Caco-2 (cell line): Measurements from ENCODE around the gene SCAND1. TPM values are rescaled to one million over a fixed set of nuclear protein-coding genes. Genes with fewer than 3 reads are reported as not detected.
"Not testable (repeated sequence)": the region's sequence is repeated elsewhere in the genome, so short reads cannot be mapped to it uniquely, and the experiment has no call there.

Experiments used
- BruUV-seq: library from RNA; stranded (reverse); fragments of 400-500 nt; replicated peaks from 2 replicates; lab custom pipeline; 2021; lab: Mats Ljungman, UMichigan
- CTCF ChIA-PET: fragments of 300-600 bp; sonication (Branson Sonifier 250); formaldehyde crosslinking; loops from one replicate; lab custom pipeline; 2022; ENCODE audit warnings: antibody characterized with exemption; lab: Charles Lee
- POLR2A ChIA-PET: fragments of 300-600 bp; sonication (Branson Sonifier 250); formaldehyde crosslinking; loops from one replicate; lab custom pipeline; 2022; ENCODE audit warnings: antibody characterized with exemption; lab: Charles Lee
- DNase-seq, 2 experiments: peaks; one replicate each; pipeline versions ENCODE4 v3.0.0 to v3.0.0-alpha.2; 2020 to 2022
- H3K27me3 ChIP-seq: replicated peaks from 2 replicates; pipeline ENCODE4 v1.6.0; 2011; ENCODE audit warnings: low read length; ENCODE audit not compliant: control insufficient read depth, insufficient read depth
- H3K36me3 ChIP-seq: 2 replicates; pipeline ENCODE4 v1.5.1; 2011; ENCODE audit warnings: low read length; ENCODE audit not compliant: control insufficient read depth, insufficient read depth
- H3K4me1 ChIP-seq: fragments of 250-450 bp; sonication (Bioruptor Pico); 2 replicates; pipeline ENCODE4 v1.5.1; 2020; ENCODE audit warnings: mild to moderate bottlenecking
- H3K4me3 ChIP-seq: 2 replicates; pipeline ENCODE4 v1.5.1; 2011; ENCODE audit warnings: low read depth, mild to moderate bottlenecking, control low read depth, low read length
- H3K9me3 ChIP-seq: fragments of 250-450 bp; sonication (Bioruptor Pico); 2 replicates; pipeline ENCODE4 v1.5.1; 2020; ENCODE audit warnings: mild to moderate bottlenecking, moderate library complexity
- H3K27ac Mint-ChIP-seq: one replicate; pipeline ENCODE4 v1.8.0; 2022; ENCODE audit warnings: mixed read lengths; ENCODE audit not compliant: unreplicated experiment
- H3K27me3 Mint-ChIP-seq: one replicate; pipeline ENCODE4 v1.8.0; 2022; ENCODE audit warnings: mixed read lengths; ENCODE audit not compliant: insufficient read depth, unreplicated experiment
- H3K36me3 Mint-ChIP-seq: one replicate; pipeline ENCODE4 v1.8.0; 2022; ENCODE audit warnings: mild to moderate bottlenecking, mixed read lengths; ENCODE audit not compliant: insufficient read depth, unreplicated experiment
- H3K4me1 Mint-ChIP-seq: one replicate; pipeline ENCODE4 v1.8.0; 2022; ENCODE audit warnings: low read depth, mixed read lengths; ENCODE audit not compliant: unreplicated experiment
- H3K4me3 Mint-ChIP-seq: one replicate; pipeline ENCODE4 v1.8.0; 2022; ENCODE audit warnings: mild to moderate bottlenecking, moderate library complexity, mixed read lengths; ENCODE audit not compliant: unreplicated experiment
- H3K9me3 Mint-ChIP-seq: one replicate; pipeline ENCODE4 v1.8.0; 2022; ENCODE audit warnings: mixed read lengths; ENCODE audit not compliant: unreplicated experiment
- CTCF ChIP-seq, 2 experiments: fragments of 200-600 bp in 1 of 2; IDR thresholded peaks; 1 replicate in 1 of 2; 2 replicates in 1 of 2; pipeline versions ENCODE4 v1.5.1 to v1.8.0; 2011 to 2022; ENCODE audit warnings: antibody characterized with exemption in 1 of 2, control low read depth in 1 of 2, inconsistent platforms in 1 of 2, low read depth in 1 of 2, low read length in 1 of 2, mild to moderate bottlenecking in 1 of 2, moderate library complexity in 1 of 2; ENCODE audit not compliant: insufficient read depth in 1 of 2, severe bottlenecking in 1 of 2, unreplicated experiment in 1 of 2
- intact Hi-C: fragments of 100-400 bp; cut with micrococcal nuclease; formaldehyde crosslinking; loops from one replicate; pipeline ENCODE4 v1.10.0; 2022; ENCODE audit not compliant: unreplicated experiment
- total RNA-seq: library from RNA; stranded (reverse); gene quantifications from 2 replicates; pipeline ENCODE4 v1.2.3, GENCODE V29; 2022

Gene SCAND1
- total RNA-seq, 1 experiment from 2014 or later: 129 TPM

GRCh38 chr20:35996492-35996891 is 42.2 kb upstream of the SCAND1 start:
- H3K4me3 ChIP-seq, H3K4me3 Mint-ChIP-seq, H3K27me3 Mint-ChIP-seq, H3K4me1 ChIP-seq, H3K4me1 Mint-ChIP-seq, H3K9me3 Mint-ChIP-seq, H3K27ac Mint-ChIP-seq, H3K36me3 ChIP-seq, H3K27me3 ChIP-seq, H3K36me3 Mint-ChIP-seq, BruUV-seq, POLR2A ChIA-PET, H3K9me3 ChIP-seq, intact Hi-C loops: not testable (repeated sequence)
- CTCF ChIA-PET: interaction anchor here (0.6 to 10.4 kb wide), 3 partner anchors 146 to 1588 kb away, joined by 3 to 785 read pairs (median 13); no protein-coding TSS in a partner anchor
- peak in 1 of 2 experiments; percentile 24 for DNase-seq

GRCh38 chr20:35994994-35995453 is 40.7 kb upstream of the SCAND1 start:
- TF ChIP-seq CTCF (IDR thresholded peaks at IDR 0.05; ENCODE audit: insufficient read depth in 1 of 2, low read depth in 1 of 2, low read length in 1 of 2, severe bottlenecking in 1 of 2, unreplicated experiment in 1 of 2): peak; percentile 100
- Mint-ChIP-seq H3K27me3 (no peaks in the 10 kb centered on the region), H3K4me3 (no peak overlapping the region), H3K4me1 (no peaks in the 10 kb centered on the region), H3K9me3 (no peaks in the 10 kb centered on the region), H3K36me3 (no peaks in the 10 kb centered on the region), H3K27ac (no peak overlapping the region)
- no TSS peak for BruUV-seq
- Histone ChIP-seq H3K4me1 (0 out of 2 replicates have a peak, but pooled peaks cover 3% of the 10 kb centered on the region), H3K36me3 (no peaks in the 10 kb centered on the region), H3K4me3 (no peak overlapping the region), H3K9me3 (0 out of 2 replicates have a peak, but pooled peaks cover 3% of the 10 kb centered on the region), H3K27me3 (no peaks in the 10 kb centered on the region)
- ChIA-PET CTCF (interaction anchor here (0.6 to 10.4 kb wide), 34 partner anchors 9 to 444 kb away, joined by 3 to 785 read pairs (median 5); partner anchors contain the start of gene SCAND1), POLR2A (interaction anchor here (0.5 to 0.6 kb wide), 3 partner anchors 28 to 426 kb away, joined by 3 to 6 read pairs (median 4); no protein-coding TSS in a partner anchor)
- DNase-seq: peak; percentile 97 to 98
- intact Hi-C loops: loop anchor here (1.0 to 5.0 kb wide), 6 partner anchors 23 to 442 kb away; no protein-coding TSS in a partner anchor

GRCh38 chr20:35992713-35993335 is 38.5 kb upstream of the SCAND1 start:
- intact Hi-C loops: loop anchor here (1.0 to 5.0 kb wide), 3 partner anchors 38 to 444 kb away; partner anchors contain the start of gene SCAND1
- TF ChIP-seq CTCF (IDR thresholded peaks at IDR 0.05; ENCODE audit: insufficient read depth in 1 of 2, low read depth in 1 of 2, low read length in 1 of 2, severe bottlenecking in 1 of 2, unreplicated experiment in 1 of 2): peak; percentile 95 to 99
- H3K4me3 ChIP-seq: no peak overlapping the region
- ChIA-PET CTCF (interaction anchor here (0.6 to 10.4 kb wide), 59 partner anchors 10 to 525 kb away, joined by 3 to 785 read pairs (median 6); partner anchors contain the start of genes AAR2, CNBD2, RBM39 and SCAND1), POLR2A (interaction anchor here (0.6 to 1.6 kb wide), 5 partner anchors 39 to 146 kb away, joined by 3 to 14 read pairs (median 6); partner anchors contain the start of gene SCAND1)
- Mint-ChIP-seq H3K27ac (no peak overlapping the region), H3K36me3 (no peaks in the 10 kb centered on the region), H3K4me3 (no peak overlapping the region), H3K27me3 (no peaks in the 10 kb centered on the region), H3K4me1 (no peaks in the 10 kb centered on the region), H3K9me3 (no peaks in the 10 kb centered on the region)
- no peaks in the 10 kb centered on the region for H3K9me3 ChIP-seq
- no peaks in the 10 kb centered on the region for H3K27me3 ChIP-seq
- no TSS peak for BruUV-seq
- H3K4me1 ChIP-seq: 0 out of 2 replicates have a peak, but pooled peaks cover 3% of the 10 kb centered on the region
- no peaks in the 10 kb centered on the region for H3K36me3 ChIP-seq
- peak; percentile 82 to 88 for DNase-seq
